GM21737 (cell line): ENCODE results near the gene MLH3.
"Not testable (repeated sequence)": the region's sequence is repeated elsewhere in the genome, so short reads cannot be mapped to it uniquely, and the experiment has no call there.

Experiments used
- ATAC-seq: cut with Tn5 transposase; IDR thresholded peaks from one replicate; pipeline ENCODE4 v1.9.1; 2021; ENCODE audit warnings: mild to moderate bottlenecking, moderate library complexity; ENCODE audit not compliant: unreplicated experiment

MLH3 gene

DNA sequence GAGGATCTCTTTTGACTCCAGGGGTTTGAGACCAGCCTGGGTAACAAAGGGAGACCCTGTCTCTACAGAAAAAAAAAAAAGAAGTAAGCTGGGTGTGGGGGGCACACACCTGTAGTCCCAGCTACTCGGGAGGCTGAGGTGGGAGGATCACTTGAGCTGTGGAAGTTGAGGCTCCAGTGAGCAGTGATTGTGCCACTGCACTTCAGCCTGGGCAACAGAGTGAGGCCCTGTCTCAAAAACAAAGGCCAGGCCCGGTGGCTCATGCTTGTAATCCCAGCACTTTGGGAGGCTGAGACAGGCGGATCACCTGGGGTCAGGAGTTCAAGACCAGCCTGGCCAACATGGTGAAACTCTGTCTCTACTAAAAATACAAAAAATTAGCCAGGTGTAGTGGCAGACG is 16.5 kb upstream of the MLH3 start:
- ATAC-seq = not testable (repeated sequence)

DNA sequence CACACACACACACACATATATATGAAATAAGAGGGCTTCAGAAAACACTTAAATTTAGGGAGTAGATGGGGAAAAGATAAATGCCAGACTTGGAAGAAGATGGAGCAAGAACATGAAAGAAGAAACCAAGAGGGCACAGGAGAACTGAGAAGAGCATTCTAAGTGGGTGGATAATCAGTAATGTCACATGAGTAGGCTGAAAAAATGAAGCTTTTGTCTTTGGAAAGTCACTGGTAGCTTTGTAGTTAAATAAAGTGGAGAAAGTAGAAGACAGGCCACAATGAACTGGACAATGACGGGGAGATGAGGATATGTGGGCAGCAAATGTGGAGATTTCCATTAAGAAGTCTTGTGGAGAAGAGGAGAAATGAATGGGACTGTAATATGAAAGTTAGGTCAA is 15.9 kb upstream of the MLH3 start:
- no peak for ATAC-seq

DNA sequence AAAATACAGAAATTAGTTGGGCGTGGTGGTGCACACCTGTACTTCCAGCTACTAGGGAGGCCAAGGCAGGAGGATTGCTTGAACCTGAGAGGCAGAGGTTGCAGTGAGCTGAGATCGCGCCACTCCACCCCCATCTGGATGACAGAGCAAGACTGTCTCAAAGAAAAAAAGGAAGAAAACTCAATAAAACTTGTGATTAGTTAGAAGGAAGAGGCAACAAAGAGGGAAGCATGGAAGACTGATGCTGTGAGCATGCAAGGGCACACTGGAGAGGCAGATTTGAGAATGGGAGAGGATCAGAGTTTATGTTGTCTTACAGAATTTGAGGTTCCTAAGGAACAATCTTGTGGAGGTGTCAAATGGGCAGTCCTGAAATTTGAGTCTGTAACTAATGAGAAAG is 15.4 kb upstream of the MLH3 start:
- ATAC-seq = no peak

DNA sequence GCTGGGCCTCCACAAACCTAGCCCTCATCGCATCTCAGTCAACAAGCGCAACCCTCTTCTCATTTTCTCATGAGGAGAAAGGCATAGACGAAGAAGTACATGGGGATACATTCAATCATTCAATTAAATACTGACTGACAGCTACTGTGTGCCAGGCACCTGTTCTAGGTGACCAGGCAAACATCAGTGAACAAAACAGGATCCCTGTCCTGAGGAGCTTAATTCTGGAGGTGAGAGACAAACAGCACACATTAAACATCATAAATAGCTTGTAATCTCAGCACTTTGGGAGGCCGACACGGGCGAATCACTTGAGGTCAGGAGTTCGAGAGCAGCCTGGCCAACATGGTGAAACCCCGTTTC is 12.9 kb upstream of the MLH3 start:
- ATAC-seq = no peak

DNA sequence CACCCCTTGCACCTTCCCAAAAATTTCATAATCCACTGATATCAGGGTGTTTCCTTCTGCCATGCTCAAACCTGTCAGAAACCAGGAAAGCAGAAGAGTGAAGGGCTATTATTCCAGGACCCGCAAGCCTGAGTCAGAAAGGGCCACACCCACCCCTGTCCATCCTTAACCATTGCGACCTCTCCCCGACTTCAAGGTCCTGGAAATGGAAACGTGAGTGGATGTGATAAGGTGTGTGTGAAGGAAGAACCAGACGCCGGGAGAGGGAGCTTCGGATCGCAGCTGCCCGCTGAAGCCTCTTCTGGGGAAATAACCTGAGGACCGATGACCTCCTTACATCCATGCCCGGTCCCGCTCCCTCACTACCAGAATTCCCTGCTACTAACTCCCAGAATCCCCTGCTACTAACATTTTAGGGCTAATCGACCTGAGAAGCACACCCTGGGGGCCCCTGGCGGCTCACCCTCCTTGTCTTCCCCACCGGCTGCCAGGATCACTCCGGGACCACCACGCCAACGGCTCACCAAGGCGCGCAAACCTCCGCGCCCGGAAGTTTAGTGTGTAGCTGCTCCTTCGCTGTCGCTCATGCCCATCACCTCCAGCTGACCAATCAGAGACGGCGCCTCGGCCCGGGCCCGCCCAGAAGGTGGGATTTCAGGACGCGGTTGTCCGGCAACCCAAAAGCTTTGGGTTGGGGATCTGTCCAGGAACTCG is 12.4 kb upstream of the MLH3 start, which contains the start of gene ACYP1:
TSS of gene ACYP1 (minus strand) at position 534 of the 714 bp plus-strand sequence. CDS start at position 63, 471 bp downstream.
- ATAC-seq = peak; percentile 96

DNA sequence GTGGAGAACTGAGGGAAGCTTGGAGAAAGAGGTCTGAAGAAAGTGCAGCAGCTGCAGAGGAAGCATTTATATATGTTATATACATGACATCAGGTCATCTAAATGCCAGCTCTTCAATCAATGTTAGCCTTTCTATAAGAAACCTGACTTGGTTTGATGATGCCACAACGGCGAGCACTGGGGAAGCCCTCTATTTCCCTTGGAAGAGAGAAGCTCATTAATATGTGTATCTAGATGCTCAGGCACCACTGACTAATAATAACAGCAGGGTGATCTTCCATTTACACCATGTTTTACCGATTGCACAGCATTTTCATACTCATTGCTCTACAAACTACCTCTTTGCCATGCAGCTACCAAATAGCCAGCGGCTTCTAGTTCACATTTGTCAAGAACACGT is 11.7 kb upstream of the MLH3 start:
- ATAC-seq = no peak

DNA sequence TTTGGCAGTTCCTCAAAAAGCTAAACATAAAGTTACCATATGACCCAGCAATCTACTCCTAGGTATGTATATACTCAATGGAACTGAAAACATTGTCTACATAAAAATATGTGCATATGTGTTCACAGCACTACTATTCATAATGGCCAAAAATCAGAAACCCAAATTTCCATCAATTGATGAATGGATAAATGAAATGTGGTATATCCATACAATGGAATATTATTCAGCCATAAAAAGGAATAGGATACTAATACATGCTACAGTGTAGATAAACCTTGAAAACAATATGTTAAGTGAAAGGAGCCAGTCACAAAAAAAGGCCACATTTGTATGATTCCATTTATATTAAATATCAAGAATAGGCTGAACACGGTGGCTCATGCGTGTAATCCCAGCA is 9.2 kb upstream of the MLH3 start:
- ATAC-seq = no peak

DNA sequence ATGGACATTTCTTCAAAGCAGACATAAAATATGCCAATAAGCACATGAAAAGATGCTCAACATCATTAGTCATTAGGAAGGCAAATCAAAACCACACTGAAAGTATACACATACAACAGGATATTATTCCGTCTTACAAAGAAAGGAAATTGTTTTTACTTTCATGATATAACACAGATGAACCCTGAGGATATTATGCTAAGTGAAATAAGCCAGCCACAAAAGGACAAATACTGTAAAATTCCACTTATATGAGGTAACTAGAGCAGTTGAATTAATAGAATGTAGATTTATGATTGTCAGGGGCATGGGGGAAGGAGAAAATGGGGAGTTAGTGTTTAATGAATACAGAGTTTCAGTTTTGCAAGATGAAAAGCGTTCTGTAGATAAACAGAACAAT is 8.4 kb upstream of the MLH3 start:
- no peak for ATAC-seq

DNA sequence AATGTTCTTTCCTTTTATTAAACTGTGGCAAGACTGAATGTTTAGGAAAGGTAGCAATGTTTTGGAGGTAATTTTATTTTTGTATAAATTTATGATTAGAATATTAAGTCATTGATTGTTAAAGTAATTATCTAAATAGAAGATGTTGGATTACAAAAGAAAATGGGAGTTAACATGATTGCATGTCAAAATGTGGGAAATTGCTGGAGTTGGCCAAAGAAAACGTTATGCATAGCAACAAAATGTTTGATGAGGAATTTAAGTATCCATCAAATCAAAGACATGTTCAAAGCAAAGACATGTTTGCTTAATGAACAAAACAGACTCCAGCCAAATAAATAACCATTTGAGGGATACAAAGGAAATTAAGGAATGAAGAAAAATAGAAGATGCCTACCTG is 3.2 kb upstream of the MLH3 start:
- ATAC-seq = no peak

DNA sequence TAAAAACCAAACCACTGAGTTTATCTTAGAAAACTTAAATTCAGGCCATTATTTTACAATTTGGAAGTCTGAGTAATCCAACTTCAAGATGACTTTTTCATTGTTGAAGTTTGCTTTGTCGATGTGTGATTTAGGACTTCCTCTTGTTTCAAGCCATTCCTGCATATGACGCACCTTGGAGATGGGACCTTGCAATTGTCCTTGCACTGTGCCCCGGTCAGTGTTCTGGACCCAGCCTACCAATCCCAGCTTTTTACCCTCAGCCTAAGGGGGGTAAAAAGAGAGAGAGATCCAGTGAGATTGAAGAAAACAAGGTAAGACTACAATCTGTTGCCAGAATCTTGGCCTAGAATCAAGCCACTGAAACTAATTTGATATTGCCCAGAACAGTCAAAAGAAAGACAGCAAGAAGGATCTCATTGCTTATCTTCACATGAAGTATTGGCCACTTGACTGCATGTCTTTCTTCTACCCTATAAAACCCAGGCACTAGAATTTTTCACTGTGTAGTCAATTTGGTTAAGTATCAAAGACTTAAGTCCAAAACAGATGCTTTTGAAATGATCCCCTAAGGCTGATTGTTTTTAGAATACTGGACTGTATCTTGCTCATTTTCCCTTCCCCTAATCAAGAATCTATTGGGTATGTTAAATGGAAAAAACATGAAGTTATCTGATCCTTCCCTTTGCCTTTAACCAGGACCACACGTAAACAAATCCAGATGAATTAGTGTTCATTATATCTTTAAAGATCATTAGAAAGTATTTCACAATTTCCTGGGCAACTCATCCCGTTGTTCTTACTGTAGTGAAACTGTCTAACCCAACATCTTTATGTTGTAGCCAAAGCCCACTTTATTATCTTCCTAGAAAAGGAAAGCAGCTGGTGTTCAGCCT is 2.4 kb upstream of the MLH3 start:
- ATAC-seq = no peak

DNA sequence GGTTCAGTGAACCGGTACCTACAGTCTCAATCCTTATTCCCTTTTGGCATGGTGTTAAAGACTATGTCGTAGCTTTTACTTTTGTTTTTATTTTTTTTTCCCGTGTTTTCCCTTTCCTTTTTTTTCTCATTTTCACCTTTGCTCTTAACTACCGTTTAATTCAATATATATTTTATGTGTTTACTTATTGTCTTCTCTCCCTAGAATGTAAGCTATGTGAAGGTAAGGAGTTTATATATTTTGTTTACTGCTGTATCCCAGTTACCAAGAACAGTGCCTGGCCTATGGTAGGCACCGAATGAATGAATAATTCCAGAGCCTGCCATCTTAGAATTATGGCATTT is 261 bp upstream of the MLH3 start:
- ATAC-seq = no peak

DNA sequence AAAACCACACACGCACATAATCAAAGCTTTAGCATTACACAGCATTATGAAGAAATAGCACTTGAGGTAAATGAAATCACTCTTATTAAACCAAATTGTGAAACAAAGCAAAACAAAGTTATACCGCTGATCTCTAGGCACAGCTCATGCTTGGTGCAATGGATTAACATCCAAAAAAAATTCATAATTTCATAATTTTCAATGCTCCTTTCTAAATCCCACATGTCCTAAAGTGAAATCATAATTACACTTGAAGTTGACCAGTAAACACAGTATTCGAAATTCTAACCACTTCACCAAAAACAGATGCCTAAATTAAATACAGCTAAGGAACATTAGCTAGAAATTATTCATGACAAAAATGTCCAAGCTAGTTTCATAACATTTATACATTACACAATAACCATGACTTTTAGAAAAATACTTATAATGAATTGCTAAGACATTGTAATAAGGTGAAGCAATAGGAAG is 1.5 kb downstream of the MLH3 start:
- ATAC-seq = no peak

DNA sequence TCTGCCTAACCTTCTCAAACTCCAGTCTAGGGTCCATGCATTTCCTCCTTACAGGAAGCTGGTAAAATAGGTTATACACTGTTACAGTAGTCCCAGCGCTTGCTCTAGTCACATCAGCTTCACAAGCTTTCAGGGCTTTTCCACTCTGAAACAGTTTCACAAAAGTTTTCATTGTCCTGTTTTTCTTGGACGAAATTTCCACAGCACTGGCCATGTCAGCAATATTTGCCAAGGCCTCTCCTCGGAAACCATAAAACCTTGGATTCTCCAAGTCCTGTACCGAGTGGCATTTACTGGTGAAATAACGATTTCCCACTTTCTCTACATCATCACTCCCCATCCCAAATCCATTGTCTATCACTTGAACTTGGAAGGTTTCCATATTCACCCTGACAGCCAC is 2.1 kb downstream of the MLH3 start:
- no peak for ATAC-seq

DNA sequence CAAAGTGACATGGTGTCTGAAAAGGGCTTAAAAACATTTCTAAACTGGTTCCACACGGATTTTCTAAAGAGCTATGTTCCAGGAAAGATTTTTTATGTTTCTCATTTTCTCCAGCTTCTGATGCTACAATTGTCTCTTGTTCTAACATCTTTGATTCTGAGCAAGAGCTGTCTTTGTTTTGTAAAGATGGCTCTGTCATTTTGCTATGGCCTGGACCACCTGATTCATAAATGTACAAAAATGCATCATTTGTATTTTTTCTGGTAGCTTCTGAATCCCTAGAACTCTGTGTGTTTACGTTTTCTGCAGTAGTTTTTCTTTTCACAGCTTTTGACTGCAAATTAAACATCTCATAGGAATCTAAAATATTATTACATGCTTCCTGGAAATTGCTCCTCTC is 3.2 kb downstream of the MLH3 start:
- ATAC-seq = no peak

DNA sequence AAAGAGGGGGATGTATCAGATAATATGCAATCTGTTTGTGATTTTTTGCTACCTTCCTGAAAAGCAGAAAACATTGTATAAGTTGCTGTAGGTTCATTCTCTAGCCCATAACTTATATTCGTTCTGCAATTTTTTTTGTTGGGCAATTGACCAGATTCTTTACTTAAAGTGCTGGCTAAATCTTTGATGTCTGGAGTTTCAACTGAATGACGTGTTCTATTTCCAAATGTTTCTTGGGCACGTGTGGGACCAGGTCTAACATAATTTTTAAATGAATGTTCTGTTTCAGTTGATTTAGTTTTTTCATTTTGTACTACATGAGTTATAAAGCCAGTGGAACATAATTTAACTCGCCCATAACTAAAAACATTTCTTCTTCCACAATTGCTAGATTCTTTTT is 3.8 kb downstream of the MLH3 start:
- no peak for ATAC-seq

DNA sequence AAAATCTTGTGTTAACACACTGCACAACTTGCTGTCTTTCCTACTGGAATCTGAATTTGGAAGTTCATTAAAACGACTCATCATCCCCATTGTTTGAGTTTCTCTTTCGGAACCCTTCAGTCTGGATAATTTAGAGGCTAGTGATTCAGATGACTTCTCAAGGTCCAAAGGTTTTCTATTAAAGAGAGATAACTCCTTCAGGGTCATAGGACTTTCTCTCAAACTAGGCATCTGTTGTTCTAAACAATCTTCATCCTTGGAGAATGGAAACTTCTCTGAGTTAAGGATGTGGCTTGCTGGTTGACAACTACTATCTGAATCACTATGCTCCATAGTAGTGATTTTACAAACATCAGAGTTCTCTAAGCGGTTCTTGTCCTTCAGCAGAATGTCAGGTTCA is 4.4 kb downstream of the MLH3 start:
- ATAC-seq = no peak

DNA sequence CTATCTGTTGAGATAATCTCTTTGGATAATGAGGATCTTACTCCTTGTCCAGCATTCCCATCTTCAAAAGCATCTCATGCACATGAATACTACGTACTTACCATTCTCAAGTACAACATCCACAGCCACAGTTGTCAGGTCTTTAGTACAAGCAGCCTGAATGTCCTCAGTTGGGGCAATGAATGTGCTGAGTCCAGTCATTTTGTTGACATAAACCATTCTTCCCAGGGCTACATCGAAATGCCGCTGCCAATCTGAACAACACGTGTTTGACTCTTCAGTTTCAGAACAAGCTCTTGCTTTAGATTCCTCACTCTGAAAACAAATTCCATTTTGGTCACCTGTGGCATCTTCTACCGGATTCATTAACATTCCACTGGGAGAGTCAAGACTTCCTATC is 5.0 kb downstream of the MLH3 start:
- no peak for ATAC-seq

DNA sequence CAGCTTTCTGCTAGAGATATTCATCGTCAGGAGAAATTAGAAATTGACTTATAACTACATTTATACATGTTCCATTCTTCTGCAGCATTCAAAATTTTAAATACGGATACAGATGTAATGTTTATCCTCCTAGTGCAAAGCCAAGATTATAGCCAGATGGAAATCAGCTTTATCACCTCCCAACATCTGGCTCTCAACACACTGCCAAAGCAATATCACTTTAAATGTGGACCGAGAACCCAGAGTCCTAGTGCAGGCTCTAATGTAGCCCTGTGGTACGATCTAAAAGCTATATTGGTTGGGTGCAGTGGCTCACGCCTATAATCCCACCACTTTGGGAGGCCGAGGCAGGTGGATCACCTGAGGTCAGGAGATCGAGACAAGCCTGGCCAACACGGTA is 6.5 kb downstream of the MLH3 start:
- no peak for ATAC-seq

DNA sequence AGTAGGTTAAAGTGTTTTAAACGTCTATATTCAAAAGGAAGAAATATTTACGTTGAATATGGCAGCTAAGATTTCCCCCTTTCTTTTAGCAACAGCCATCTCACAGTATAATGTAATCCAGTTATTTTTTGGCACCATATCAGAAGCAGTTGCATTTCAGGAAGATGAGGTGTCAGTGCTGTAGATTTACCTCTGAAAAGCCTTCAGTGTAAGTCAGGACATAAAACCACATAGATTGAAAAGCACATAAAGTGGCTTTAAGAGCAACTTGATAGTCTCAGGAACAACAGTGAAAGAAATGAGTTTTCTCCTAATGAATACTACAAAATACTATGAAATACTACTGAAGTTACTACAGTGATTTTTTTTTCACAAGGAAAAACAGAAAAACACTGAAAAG is 6.9 kb downstream of the MLH3 start:
- ATAC-seq = no peak

DNA sequence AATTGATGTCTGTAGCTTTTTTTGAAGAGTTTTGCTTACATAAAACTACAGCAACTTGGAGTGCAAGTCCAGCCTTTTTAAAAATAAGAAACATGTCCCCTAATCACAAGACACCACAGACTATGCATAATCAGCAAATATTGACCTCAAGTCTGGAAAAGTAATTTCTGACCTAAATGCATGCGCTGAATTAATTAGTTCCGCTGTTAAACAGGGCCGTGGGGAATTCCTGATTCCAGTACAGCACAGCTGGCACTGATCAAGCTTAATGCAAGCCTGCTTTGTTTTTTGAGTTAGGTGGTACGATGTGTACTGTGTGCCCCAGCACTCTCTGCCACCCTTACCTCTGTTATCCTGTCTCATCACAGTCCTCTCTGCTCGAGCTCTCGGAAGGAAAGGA is 9.2 kb downstream of the MLH3 start:
- ATAC-seq = no peak

DNA sequence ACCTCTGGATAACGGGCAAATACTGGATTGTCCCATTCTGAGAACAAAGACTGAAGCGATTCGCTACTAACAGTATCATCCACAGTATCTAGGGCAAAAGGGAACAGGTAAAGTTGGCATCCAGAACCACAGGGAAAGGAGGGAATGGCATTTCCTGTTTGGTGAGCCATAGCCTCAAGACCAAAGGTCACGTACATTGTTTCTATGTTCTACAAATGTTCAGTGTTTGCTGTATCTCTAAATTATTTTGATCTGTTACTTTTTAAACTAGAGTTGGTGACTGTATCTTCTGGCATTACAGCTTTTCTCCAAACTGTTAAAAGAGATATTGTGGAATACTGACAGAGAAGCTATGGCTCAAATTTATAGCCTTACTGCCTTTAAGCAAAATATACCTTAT is 9.7 kb downstream of the MLH3 start:
- ATAC-seq = no peak

DNA sequence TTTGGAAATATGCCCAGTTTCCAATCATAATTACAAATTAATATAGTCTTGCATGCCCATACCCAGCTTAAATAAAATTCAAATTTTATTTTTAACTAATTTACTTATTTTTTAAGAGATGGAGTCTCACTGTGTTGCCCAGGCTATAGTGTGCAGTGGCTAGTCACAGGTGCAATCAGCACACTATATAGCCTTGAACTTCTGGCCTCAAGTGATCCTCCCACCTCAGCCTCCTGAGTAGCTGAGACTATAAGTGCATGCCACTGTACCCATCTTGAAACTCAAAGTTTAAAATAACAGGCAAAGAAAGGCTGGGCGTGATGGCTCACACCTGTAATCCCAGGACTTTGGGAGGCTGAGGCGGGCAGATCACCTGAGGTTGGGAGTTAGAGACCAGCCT is 10.3 kb downstream of the MLH3 start:
- no peak for ATAC-seq
